GM19452 (cell line): Measurements from ENCODE around the gene ITSN2.
A peak's percentile ranks its signal among the peaks of the same experiment; 100 is the strongest.
"Not testable (repeated sequence)": the region's sequence is repeated elsewhere in the genome, so short reads cannot be mapped to it uniquely, and the experiment has no call there.

Experiments
- ATAC-seq: cut with Tn5 transposase; IDR thresholded peaks from one replicate; pipeline ENCODE4 v1.9.1; 2021; ENCODE audit not compliant: unreplicated experiment

The ITSN2 gene

GRCh38 chr2:24360050-24360962 lies at the start of gene ITSN2:
Gene ITSN2, minus strand, starts transcription at chr2:24360536. Its CDS starts 32,454 bp downstream, at chr2:24328082.
- ATAC-seq: peak; percentile 80

- no peak for ATAC-seq
Measured at GRCh38 chr2:24409171-24409570, 48.8 kb upstream of the ITSN2 start.

GRCh38 chr2:24408704-24409103 lies 48.4 kb upstream of the ITSN2 start:
- not testable (repeated sequence) for ATAC-seq

- ATAC-seq: no peak
Measured at GRCh38 chr2:24404491-24404921, 44.2 kb upstream of the ITSN2 start.

- ATAC-seq: no peak
Measured at GRCh38 chr2:24403832-24404212, 43.5 kb upstream of the ITSN2 start.

GRCh38 chr2:24403168-24403831 lies 43.0 kb upstream of the ITSN2 start:
- ATAC-seq: no peak

- ATAC-seq: no peak
Measured at GRCh38 chr2:24402242-24403097, 42.1 kb upstream of the ITSN2 start.

GRCh38 chr2:24400207-24400907 lies 40.0 kb upstream of the ITSN2 start:
- ATAC-seq: no peak

GRCh38 chr2:24399434-24400206 lies 39.3 kb upstream of the ITSN2 start:
- ATAC-seq: no peak

GRCh38 chr2:24394998-24395397 lies 34.7 kb upstream of the ITSN2 start:
- no peak for ATAC-seq

- ATAC-seq: no peak
Measured at GRCh38 chr2:24392542-24393059, 32.3 kb upstream of the ITSN2 start.

GRCh38 chr2:24385366-24385765 lies 25.0 kb upstream of the ITSN2 start:
- no peak for ATAC-seq

GRCh38 chr2:24382363-24383073 lies 22.2 kb upstream of the ITSN2 start:
- no peak for ATAC-seq

- no peak for ATAC-seq
Measured at GRCh38 chr2:24380820-24381219, 20.5 kb upstream of the ITSN2 start.

- ATAC-seq: no peak
Measured at GRCh38 chr2:24375349-24376087, 15.2 kb upstream of the ITSN2 start.

GRCh38 chr2:24374301-24374700 lies 14.0 kb upstream of the ITSN2 start:
- ATAC-seq: no peak

GRCh38 chr2:24372033-24372432 lies 11.7 kb upstream of the ITSN2 start:
- ATAC-seq: no peak

- no peak for ATAC-seq
Measured at GRCh38 chr2:24365826-24366225, 5.5 kb upstream of the ITSN2 start.
